OCI-LY1 (cell line): ENCODE data around the gene MAN1B1.
A peak's percentile ranks its signal among the peaks of the same experiment; 100 is the strongest.

Source experiments
- H2AFZ ChIP-seq: fragments of 200-600 bp; sonication (generic), shearing (Covaris generic); 2 replicates; pipeline ENCODE4 v1.6.0; 2014; ENCODE audit warnings: antibody characterized with exemption, mild to moderate bottlenecking, low read length
- H3F3A ChIP-seq: fragments of 200-600 bp; sonication (generic), shearing (Covaris generic); 2 replicates; pipeline ENCODE4 v1.6.0; 2014; ENCODE audit warnings: mild to moderate bottlenecking, antibody characterized with exemption, low read length, moderate library complexity; ENCODE audit not compliant: insufficient read depth
- H3K27ac ChIP-seq: fragments of 200-600 bp; sonication (generic); 2 replicates; pipeline ENCODE4 v1.5.1; 2014; ENCODE audit warnings: low read length, mixed run types, mild to moderate bottlenecking, low read depth; ENCODE audit not compliant: poor library complexity, severe bottlenecking
- H3K27me3 ChIP-seq: fragments of 200-600 bp; sonication (generic); 2 replicates; pipeline ENCODE4 v1.6.0; 2014; ENCODE audit warnings: antibody characterized with exemption, mild to moderate bottlenecking, low read length, moderate library complexity; ENCODE audit not compliant: insufficient read depth
- H3K36me3 ChIP-seq: fragments of 200-600 bp; sonication (generic); 2 replicates; pipeline ENCODE4 v1.6.1; 2014; ENCODE audit warnings: mild to moderate bottlenecking, antibody characterized with exemption, low read length, moderate library complexity, mixed read lengths; ENCODE audit not compliant: insufficient read depth
- H3K4me1 ChIP-seq: fragments of 200-600 bp; sonication (generic); 2 replicates; pipeline ENCODE4 v1.5.1; 2014; ENCODE audit warnings: mild to moderate bottlenecking, low read length, moderate library complexity; ENCODE audit not compliant: insufficient read depth, severe bottlenecking
- H3K4me2 ChIP-seq: fragments of 200-600 bp; sonication (generic), shearing (Covaris generic); 2 replicates; pipeline ENCODE4 v1.6.1; 2014; ENCODE audit warnings: low read length
- H3K4me3 ChIP-seq: fragments of 200-600 bp; sonication (generic); 2 replicates; pipeline ENCODE4 v1.5.1; 2014; ENCODE audit warnings: low read length, low read depth, mild to moderate bottlenecking, mixed read lengths; ENCODE audit not compliant: poor library complexity, severe bottlenecking
- H3K79me2 ChIP-seq: fragments of 200-600 bp; shearing (Covaris generic); 2 replicates; pipeline ENCODE4 v1.6.1; 2016; ENCODE audit warnings: mixed run types, low read length, mixed read lengths; ENCODE audit not compliant: insufficient read depth
- H3K9ac ChIP-seq: fragments of 200-600 bp; sonication (generic), shearing (Covaris generic); 2 replicates; pipeline ENCODE4 v1.6.1; 2014; ENCODE audit warnings: mild to moderate bottlenecking, low read length, mixed read lengths
- H3K9me2 ChIP-seq: fragments of 200-600 bp; sonication (generic), shearing (Covaris generic); 2 replicates; pipeline ENCODE4 v1.6.1; 2014; ENCODE audit warnings: low read depth, mild to moderate bottlenecking, low read length, mixed read lengths
- H3K9me3 ChIP-seq: fragments of 200-600 bp; shearing (Covaris generic); 2 replicates; pipeline ENCODE4 v1.6.1; 2014; ENCODE audit warnings: low read length, mixed read lengths
- H4K20me1 ChIP-seq: fragments of 200-600 bp; sonication (generic), shearing (Covaris generic); 2 replicates; pipeline ENCODE4 v1.6.0; 2016; ENCODE audit warnings: mild to moderate bottlenecking, low read length; ENCODE audit not compliant: insufficient read depth
- EZH2 ChIP-seq: fragments of 200-600 bp; sonication (generic), shearing (Covaris generic); IDR thresholded peaks from 2 replicates; pipeline ENCODE4 v1.8.0; 2017; ENCODE audit warnings: borderline replicate concordance, mixed run types, mild to moderate bottlenecking, antibody characterized with exemption, low read length, moderate library complexity, mixed read lengths
- TF ChIP-seq, protein P1 (sequence below): fragments of 200-600 bp; sonication (generic), shearing (Covaris generic); IDR thresholded peaks from 2 replicates; pipeline ENCODE4 v1.5.1; 2017; ENCODE audit warnings: mild to moderate bottlenecking, antibody characterized with exemption, low read length, moderate library complexity, mixed read lengths

MAN1B1 gene

DNA sequence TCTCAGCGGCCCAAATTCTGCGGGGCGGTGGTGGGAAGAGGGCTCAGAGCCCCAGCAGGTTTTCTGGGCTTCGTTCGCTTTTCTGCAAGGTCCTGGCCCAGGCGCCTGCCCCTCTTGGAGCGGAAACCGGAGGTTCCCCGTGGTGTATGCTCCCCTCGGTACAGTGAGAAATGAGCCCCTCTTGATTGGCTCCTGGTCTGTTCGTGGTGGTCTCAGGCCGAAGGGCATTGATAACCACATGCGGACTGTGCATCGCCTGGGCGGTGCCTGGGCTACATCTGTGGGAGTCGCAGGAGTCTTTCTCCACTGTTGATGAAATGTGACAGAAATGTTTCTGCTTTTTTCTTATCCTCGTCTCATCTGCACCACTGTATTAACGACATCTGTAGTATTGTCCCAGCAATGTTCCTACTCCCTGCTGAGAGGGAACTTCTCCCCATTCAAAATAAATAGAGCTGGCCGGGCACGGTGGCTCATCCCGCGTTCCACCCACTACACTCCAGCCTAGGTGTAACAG is 682 bp downstream of the MAN1B1 start:
- TF ChIP-seq EZH2 = no peak
- TF ChIP-seq, protein P1, sequence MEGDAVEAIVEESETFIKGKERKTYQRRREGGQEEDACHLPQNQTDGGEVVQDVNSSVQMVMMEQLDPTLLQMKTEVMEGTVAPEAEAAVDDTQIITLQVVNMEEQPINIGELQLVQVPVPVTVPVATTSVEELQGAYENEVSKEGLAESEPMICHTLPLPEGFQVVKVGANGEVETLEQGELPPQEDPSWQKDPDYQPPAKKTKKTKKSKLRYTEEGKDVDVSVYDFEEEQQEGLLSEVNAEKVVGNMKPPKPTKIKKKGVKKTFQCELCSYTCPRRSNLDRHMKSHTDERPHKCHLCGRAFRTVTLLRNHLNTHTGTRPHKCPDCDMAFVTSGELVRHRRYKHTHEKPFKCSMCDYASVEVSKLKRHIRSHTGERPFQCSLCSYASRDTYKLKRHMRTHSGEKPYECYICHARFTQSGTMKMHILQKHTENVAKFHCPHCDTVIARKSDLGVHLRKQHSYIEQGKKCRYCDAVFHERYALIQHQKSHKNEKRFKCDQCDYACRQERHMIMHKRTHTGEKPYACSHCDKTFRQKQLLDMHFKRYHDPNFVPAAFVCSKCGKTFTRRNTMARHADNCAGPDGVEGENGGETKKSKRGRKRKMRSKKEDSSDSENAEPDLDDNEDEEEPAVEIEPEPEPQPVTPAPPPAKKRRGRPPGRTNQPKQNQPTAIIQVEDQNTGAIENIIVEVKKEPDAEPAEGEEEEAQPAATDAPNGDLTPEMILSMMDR = no peak

DNA sequence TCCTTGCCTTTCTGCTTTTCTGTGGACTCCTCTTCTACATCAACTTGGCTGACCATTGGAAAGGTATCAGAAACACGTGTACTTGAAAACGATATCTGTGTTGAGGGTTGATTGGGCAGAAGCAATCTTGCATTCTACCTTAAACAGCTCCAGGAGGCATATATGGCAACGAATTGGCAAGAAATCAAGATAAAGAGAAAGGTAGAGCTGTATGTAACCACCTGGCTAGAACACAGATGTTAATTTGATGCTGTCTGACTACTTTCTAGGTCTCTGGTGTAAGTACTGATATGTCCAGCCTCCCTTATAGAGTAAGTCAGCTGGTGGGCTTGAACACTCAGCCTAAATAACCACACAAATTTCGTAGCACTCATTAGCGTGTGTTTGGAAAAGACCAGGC is 1.3 kb downstream of the MAN1B1 start:
- Histone ChIP-seq H3K4me2 (peak overlapping the region; percentile 86), H3F3A (no peaks in the 10 kb centered on the region), H3K4me3 (peak overlapping the region; percentile 79)

More for the DNA sequence above, 682 bp downstream of the MAN1B1 start:
- Histone ChIP-seq H3K27me3 (no peaks in the 10 kb centered on the region; the same call in 1 of the 2 replicates), H3K9me2 (no peaks in the 10 kb centered on the region), H3K4me3 (peak overlapping the region; percentile 79), H3K9ac (peak overlapping the region; percentile 85), H3K4me2 (peak overlapping the region; percentile 86), H3K4me1 (peaks cover 34% of the 10 kb centered on the region), H3K27ac (peak overlapping the region; percentile 38), H4K20me1 (no peaks in the 10 kb centered on the region), H2AFZ (0 out of 2 replicates have a peak overlapping the region, but pooled peaks have one; percentile 8), H3F3A (no peaks in the 10 kb centered on the region), H3K79me2 (no peaks in the 10 kb centered on the region), H3K9me3 (no peaks in the 10 kb centered on the region), H3K36me3 (peaks cover 19% of the 10 kb centered on the region)

DNA sequence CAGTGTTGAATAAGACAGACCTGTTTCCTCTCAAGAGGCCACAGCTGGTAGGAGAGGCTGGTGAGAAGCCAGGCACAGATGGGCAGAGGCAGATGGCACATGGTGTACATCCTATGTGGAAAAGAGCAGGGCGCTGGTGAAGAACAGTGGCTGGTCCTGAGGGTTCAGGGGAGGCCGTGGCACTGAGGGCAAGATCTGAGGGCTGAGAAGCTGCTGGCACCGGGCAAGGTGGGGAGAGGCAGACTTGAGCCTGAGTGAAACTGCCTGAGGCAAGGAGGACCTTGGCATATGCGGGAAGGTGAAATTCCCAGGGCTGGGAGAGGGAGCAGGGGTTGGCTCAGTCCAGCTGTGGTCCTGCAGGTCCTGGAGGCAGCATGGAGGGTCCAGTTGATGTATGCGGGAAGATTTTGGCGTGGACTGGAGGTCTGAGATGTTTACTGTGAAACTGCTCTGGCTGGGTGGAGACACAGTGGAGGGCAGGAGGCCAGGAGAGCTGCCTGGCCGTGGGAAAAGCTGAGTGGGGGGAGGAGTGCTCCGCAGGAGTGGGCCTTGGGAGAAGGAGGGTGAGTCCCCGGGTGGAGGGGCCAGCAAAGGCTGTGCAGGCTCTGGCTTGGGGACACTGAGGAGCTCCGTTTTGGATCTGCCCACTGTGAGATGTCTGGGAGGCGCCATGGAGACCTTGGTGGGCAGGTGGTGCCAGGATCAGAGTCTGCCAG is 2.6 kb downstream of the MAN1B1 start:
- TF ChIP-seq, protein P1 = no peak
- TF ChIP-seq EZH2 = no peak
- H3K9me2 ChIP-seq = no peaks in the 10 kb centered on the region
- no peaks in the 10 kb centered on the region for H3K27me3 ChIP-seq
- H2AFZ ChIP-seq = no peak overlapping the region
- H3K4me2 ChIP-seq = no peak overlapping the region
- peaks cover 17% of the 10 kb centered on the region; the same call in 1 of the 2 replicates for H3K36me3 ChIP-seq
- H3F3A ChIP-seq = no peaks in the 10 kb centered on the region
- H4K20me1 ChIP-seq = no peaks in the 10 kb centered on the region
- no peaks in the 10 kb centered on the region for H3K9me3 ChIP-seq
- H3K4me1 ChIP-seq = peaks cover 34% of the 10 kb centered on the region
- H3K4me3 ChIP-seq = no peak overlapping the region
- H3K27ac ChIP-seq = no peak overlapping the region
- no peaks in the 10 kb centered on the region for H3K79me2 ChIP-seq
- H3K9ac ChIP-seq = no peak overlapping the region; the same call in 1 of the 2 replicates

More for the DNA sequence above, 1.3 kb downstream of the MAN1B1 start:
- Histone ChIP-seq H3K36me3 (peaks cover 20% of the 10 kb centered on the region), H3K9me3 (no peaks in the 10 kb centered on the region), H3K9ac (peak overlapping the region; percentile 85; the same call in 1 of the 2 replicates), H3K27me3 (no peaks in the 10 kb centered on the region), H3K27ac (no peak overlapping the region), H3K79me2 (no peaks in the 10 kb centered on the region), H2AFZ (no peak overlapping the region), H4K20me1 (no peaks in the 10 kb centered on the region), H3K9me2 (no peaks in the 10 kb centered on the region), H3K4me1 (peaks cover 34% of the 10 kb centered on the region)
- no peak for TF ChIP-seq EZH2
- TF ChIP-seq, protein P1 = no peak
